ENCODE measurements around the gene CDC42BPG.

GRCh38 chr11:64837887-64838351, 6.5 kb downstream of the CDC42BPG start:
- TF ChIP-seq, protein P1, sequence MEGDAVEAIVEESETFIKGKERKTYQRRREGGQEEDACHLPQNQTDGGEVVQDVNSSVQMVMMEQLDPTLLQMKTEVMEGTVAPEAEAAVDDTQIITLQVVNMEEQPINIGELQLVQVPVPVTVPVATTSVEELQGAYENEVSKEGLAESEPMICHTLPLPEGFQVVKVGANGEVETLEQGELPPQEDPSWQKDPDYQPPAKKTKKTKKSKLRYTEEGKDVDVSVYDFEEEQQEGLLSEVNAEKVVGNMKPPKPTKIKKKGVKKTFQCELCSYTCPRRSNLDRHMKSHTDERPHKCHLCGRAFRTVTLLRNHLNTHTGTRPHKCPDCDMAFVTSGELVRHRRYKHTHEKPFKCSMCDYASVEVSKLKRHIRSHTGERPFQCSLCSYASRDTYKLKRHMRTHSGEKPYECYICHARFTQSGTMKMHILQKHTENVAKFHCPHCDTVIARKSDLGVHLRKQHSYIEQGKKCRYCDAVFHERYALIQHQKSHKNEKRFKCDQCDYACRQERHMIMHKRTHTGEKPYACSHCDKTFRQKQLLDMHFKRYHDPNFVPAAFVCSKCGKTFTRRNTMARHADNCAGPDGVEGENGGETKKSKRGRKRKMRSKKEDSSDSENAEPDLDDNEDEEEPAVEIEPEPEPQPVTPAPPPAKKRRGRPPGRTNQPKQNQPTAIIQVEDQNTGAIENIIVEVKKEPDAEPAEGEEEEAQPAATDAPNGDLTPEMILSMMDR (conservative IDR thresholded peaks at IDR 0.05; ENCODE audit: low read depth, low read length): no peak
- TF ChIP-seq EZH2phosphoT487 (IDR thresholded peaks at IDR 0.05; ENCODE audit: borderline replicate concordance, low read length): no peak
- no peak for TF ChIP-seq EZH2 (IDR thresholded peaks at IDR 0.05; ENCODE audit: low read length, unreplicated experiment)

Data from PC-3 (cell line).